HG02759 (cell line): ENCODE measurements around the gene NEK2.
"Not testable (repeated sequence)": the region's sequence is repeated elsewhere in the genome, so short reads cannot be mapped to it uniquely, and the experiment has no call there.

ENCODE experiments used
- ATAC-seq: cut with Tn5 transposase; IDR thresholded peaks from one replicate; pipeline ENCODE4 v1.9.1; 2021; ENCODE audit warnings: mild to moderate bottlenecking, moderate library complexity; ENCODE audit not compliant: unreplicated experiment

The NEK2 gene

GRCh38 chr1:211634461-211634860 is 41.0 kb downstream of the NEK2 start:
- ATAC-seq, result no peak

- no peak for ATAC-seq
These were observed 41.9 kb downstream of the NEK2 start for GRCh38 chr1:211633524-211633846.

- no peak for ATAC-seq
These were observed 42.5 kb downstream of the NEK2 start for GRCh38 chr1:211632808-211633523.

GRCh38 chr1:211632117-211632807 is 43.2 kb downstream of the NEK2 start:
- ATAC-seq, result peak; percentile 76

- ATAC-seq, result no peak
These were observed 44.3 kb downstream of the NEK2 start for GRCh38 chr1:211631168-211631567.

GRCh38 chr1:211630236-211631081 is 45.0 kb downstream of the NEK2 start:
- ATAC-seq, result no peak

- no peak for ATAC-seq
These were observed 47.0 kb downstream of the NEK2 start for GRCh38 chr1:211628417-211628816.

GRCh38 chr1:211627259-211627658 is 48.2 kb downstream of the NEK2 start:
- no peak for ATAC-seq

GRCh38 chr1:211625866-211626265 is 49.6 kb downstream of the NEK2 start:
- ATAC-seq, result not testable (repeated sequence)

GRCh38 chr1:211625040-211625439 is 50.4 kb downstream of the NEK2 start:
- no peak for ATAC-seq

- ATAC-seq, result no peak
These were observed 51.9 kb downstream of the NEK2 start for GRCh38 chr1:211623515-211623914.

GRCh38 chr1:211621447-211622198 is 53.8 kb downstream of the NEK2 start:
- no peak for ATAC-seq

GRCh38 chr1:211620097-211620496 is 55.3 kb downstream of the NEK2 start:
- no peak for ATAC-seq

GRCh38 chr1:211619033-211619996 is 56.1 kb downstream of the NEK2 start:
- no peak for ATAC-seq

GRCh38 chr1:211616965-211617297 is 58.5 kb downstream of the NEK2 start:
- ATAC-seq, result no peak

- no peak for ATAC-seq
These were observed 59.0 kb downstream of the NEK2 start for GRCh38 chr1:211616231-211616964.

- ATAC-seq, result no peak
These were observed 60.8 kb downstream of the NEK2 start for GRCh38 chr1:211614615-211615014.

- ATAC-seq, result no peak
These were observed 61.5 kb downstream of the NEK2 start for GRCh38 chr1:211613951-211614350.
